Endothelial cell of hepatic sinusoid (primary cell): ENCODE data around the gene CYP4F3.
"Not testable (repeated sequence)": the region's sequence is repeated elsewhere in the genome, so short reads cannot be mapped to it uniquely, and the experiment has no call there.

Source experiments
- in situ Hi-C: cut with HindIII; loops from 2 replicates; pipeline ENCODE4 v1.10.0; 2017; ENCODE audit warnings: low sequenced_read_pairs

CYP4F3 gene

DNA sequence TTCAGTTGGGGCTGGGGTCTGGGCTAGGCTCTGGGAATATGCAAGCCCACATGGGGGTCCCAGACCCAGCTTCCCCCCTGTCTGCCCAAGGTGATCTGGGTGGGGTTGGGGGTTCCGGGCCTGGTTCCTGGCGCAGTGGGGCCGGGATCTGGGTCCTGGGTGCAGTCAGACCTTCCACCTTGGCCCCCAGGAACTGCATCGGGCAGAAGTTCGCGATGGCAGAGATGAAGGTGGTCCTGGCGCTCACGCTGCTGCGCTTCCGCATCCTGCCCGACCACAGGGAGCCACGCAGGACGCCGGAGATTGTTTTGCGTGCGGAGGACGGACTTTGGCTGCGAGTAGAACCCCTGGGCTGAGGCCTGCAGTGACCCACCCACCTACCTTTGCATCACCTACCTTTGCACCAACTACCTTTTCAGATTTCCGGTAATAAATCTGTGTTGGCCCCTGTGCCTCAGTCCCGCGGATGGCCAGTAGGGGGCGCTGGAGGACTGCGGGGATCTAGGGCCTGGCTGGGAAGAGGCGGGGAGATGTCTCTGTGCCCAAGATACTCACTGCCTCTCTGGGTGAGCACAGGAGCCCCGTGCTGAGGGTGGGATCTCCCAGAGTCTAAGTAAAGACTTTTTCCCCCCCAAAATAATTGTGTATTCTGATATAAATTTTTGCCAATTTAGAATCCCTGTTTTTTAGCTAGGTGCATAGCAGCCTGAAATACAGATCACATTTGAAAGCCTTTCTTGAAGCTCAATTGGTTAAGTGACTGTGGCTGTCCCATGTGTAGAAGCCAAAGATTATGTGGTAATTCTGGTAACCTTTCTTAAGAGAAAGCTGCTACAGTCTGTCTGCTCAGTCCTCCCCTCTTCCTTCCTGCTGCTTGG is 11.5 kb upstream of the CYP4F3 start:
- in situ Hi-C loops, result no loop called here

DNA sequence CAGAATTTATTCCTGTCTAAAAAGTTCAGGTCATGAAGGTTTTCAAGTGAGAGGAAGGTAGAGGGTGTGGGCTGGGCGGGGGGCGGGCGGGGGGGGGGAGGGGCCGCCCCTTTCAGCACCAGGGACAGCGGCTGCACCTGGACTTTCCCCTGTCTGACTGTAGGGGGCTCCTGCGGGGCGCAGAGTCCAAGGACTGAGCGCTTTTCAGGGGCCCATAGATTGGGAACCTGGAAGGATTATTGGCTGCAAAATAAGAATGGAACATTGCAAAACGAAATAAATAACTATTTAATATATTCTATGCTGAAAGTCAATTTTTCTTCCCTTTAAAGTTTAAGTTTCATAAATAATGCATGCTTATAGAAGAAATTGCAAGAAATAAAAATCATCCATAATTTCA is 8.9 kb upstream of the CYP4F3 start:
- in situ Hi-C loops, result no loop called here

DNA sequence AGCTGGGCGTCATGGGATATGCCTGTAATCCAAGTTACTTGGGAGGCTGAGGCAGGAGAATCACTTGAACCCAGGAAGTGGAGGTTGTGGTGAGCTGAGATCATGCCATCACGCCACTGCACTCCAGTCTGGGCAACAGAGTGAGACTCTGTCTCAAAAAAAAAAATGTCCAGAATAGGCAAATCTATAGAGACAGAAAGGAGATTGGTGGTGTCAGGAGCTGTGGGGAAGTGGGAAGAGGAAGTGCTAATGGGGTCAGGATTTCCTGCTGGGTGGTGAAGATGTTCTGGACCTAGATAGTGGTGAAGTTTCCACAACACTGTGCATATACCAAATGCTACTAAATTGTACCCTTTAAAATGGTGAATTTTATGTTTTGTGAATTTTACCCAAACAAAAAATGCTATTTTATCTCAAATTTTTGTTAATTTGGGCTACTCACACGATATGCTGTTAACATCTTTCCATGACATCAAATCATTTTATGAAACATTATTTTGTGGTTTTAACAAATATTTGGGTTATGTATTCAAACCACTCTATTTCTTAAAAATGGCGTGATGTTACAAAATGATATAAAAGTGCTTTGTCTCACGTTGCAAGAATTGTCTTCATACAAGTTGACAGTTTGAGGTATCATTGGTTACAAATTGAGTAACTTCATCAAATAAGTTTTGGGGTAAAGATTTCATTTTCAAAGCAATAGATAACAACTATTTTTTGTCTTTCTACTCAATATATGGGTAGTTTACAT is 7.4 kb upstream of the CYP4F3 start:
- in situ Hi-C loops, result no loop called here

DNA sequence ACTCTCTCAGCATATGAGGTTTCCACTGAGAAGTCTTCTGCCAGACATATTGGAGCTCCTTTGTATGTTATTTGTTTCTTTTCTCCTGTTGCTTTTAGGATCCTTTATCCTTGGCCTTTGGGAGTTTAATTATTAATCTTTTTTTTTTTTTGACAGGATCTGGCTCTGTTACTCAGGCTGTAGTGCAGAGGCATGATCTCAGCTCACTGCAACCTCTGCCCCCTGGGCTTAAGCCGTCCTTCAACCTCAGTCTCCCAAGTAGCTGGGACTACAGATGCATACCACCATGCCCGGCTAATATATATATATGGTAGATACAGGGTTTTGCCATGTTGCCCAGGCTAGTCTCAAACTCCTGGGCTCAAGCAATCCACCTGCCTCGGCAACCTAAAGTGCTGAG is 6.6 kb upstream of the CYP4F3 start:
- in situ Hi-C loops, result no loop called here

DNA sequence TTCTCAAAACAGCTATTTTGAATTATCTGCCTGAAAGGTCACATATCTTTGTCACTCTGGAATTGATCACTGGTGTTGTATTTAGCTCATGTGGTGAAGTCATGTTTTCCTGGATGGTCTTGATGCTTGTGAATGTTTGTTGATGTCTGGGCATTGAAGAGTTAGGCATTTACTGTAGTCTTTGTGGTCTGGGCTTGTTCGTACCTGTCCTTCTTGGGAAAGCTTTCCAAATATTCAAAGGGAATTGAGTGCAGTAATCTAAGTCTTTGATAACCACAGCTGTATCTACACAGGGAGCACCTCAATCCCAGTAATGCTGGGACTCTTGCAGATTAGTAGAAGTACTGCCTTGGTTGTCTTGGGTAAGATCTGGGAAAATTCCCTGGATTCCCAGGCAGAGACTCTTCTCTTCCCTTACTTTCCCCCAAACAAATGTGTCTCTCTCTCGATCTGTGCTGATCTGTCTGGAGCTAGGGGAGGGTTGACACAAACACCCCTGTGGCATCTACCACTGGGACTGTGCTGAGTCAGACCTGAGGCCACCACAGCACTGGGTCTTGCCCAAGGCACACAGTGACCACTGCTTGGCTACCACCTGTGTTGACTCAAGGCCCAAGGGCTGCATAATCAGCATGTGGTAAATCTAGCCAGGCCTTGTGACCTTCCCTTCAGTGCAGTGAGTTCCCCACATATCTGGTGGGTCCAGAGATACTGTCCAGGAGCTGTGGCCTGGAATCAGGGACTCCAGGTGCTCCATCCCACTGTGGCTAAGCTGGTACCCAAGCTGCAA is 5.5 kb upstream of the CYP4F3 start:
- in situ Hi-C loops, result no loop called here

DNA sequence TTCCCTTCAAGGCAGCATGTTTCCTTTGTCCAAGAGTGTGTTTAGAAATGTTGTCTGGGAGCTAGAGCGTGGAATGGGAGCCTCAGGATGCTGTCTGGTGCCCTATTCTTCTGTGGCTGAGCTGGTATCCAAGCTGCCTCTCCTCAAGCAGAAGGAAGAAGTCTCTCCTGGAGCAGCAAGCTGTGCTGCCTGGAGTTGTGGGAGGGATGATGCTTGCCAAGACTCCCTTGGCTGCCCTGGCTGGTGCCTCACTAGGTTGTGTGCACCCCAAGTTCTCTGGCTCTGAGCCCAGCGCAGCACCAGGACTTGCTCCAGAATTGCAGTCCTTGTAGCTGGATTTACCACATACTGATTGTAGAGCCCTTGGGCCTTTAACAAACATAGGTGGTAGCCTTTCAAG is 4.7 kb upstream of the CYP4F3 start:
- in situ Hi-C loops, result no loop called here

DNA sequence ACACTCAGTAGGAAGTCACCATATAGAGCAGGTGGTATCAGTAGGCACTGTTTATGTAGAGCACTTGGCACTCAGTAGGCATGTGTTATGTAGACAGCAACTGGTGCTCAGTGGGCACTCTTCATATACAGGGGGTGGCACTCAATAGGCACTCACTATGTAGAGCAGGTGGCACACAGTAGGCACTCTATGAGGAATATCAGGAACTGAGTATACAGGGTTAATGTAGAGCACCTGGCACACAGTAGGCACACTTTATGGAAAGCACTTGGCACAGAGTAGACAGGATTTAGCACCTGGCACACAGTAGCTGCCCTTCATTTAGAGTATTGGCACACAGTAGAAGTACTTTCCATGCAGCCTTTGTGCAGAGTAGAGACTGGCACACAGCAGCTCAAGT is 1.1 kb upstream of the CYP4F3 start:
- in situ Hi-C loops, result no loop called here

DNA sequence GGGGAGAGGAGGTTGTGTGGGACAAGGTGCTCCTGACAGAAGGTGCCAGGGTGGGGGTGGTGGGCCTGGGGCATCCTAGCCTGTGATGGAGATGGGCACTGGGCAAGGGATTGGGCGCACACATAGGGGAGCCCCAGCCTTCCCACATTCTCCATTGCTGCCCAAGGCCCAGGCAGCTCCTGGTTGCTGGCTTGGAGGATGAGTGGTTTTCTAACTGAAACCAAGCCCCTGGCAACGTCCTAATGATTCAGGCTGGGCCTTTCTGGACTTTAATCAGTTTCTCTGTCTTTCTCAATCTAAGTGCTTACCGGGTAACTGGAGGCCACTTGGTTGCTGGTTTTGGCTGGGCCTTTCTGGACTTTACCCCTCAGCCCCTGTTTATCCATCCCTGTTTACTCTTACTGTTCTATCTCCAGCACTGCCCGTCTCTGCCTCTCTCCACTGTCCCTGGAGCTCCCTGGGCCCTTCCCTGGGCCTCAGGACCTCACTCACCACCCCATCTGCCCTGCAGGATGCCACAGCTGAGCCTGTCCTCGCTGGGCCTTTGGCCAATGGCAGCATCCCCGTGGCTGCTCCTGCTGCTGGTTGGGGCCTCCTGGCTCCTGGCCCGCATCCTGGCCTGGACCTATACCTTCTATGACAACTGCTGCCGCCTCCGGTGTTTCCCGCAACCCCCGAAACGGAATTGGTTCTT is 354 bp downstream of the CYP4F3 start:
- in situ Hi-C loops, result loop anchor here (5.0 kb wide), 1 partner anchor 46 kb away; no protein-coding TSS in a partner anchor

DNA sequence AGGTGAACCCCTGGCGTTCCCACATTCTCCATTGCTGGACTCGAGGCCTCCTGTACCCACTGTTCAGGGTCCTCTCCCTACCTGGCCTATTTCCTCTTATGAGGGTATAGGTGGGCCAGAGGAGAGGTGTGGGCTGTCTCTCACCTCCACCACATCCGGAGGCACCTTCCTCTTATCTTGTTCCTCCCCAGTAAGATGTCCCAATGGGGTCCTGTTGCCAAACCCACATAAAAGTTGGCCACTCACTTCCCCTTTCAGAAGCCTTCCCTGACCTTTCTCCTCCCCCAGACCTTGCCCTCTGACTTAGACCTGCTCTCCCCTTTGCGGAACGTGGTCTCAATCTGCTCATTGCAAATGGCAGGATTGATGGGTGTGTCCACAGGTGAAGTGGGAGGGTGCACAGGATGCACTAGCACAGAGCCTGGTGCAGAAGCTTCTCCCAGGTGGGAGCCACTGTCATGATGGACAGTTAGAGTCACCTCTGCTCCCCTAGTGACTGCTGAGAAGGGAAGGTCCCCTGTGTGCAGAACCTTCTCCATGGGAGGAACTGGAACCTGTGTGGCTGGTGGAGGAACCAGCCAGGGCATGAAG is 1.3 kb downstream of the CYP4F3 start:
- in situ Hi-C loops, result loop anchor here (5.0 kb wide), 1 partner anchor 45 kb away; no protein-coding TSS in a partner anchor

DNA sequence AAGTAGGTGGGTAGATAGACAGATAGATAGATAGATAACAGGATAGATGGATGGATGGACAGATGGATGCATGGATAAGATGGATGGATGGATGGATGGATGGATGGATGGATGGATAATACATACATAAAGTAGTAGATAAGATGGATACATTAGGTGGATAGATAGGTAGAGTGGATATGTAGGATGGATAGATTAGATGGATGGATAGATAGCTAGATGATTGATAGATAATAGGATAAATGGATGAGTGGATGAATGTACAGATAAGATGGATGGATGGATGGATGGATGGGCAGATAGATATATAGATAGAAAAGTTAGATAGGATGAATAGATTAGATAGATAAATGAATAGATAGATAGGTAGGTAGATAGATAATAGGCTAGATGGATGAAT is 2.1 kb downstream of the CYP4F3 start:
- in situ Hi-C loops, result loop anchor here (5.0 kb wide), 1 partner anchor 44 kb away; no protein-coding TSS in a partner anchor

DNA sequence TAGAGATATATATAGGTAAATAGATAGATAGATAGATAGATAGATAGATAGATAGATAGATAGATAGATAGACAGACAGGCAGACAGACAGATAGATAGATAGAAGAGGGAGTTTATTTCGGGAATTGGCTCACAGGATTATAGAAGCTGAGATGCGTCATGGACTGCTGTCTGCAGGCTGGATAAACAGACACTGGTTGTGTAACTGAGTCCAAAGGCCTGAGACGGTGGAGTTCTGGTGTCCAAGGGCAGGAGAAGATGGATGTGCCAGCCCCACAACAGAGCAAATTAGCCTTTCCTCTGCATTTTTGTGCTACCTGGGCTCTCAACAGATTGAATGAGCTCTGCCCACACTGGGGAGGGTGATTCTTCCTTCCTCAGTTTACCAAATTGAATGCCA is 2.7 kb downstream of the CYP4F3 start:
- in situ Hi-C loops, result loop anchor here (5.0 kb wide), 1 partner anchor 44 kb away; no protein-coding TSS in a partner anchor

DNA sequence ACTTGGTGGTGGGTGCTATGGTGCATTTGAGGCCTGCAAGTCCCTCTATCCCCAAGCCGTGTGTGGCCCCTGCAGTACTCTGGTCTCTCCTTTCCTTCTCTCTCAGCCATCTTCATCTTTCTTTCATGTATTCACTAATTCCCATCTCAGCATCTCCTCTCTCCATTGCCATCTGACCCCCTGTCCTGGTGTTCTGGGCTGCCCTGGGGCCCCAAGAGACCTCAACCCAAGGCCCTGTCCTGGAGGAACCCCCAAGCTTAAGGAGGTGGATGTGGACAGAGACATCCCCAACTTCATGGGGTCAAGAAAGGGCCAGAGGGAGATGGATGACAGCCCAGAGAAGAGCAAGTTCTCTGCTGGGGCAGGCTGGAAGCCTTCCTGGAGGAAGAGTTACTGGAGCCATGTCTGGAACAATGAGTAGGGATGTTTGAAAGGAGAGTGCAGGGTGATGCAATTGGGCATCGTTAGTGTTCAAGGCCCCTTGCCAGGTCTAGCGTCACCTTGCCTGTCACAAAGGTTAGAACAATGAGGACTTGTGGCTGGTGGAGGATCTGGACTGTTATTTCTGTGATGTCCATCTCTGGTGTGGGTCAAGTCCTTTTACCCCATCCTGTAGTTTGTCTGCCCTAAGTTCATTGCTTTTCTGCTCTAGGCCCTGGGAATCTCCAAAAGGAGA is 3.5 kb downstream of the CYP4F3 start:
- in situ Hi-C loops, result loop anchor here (5.0 kb wide), 1 partner anchor 43 kb away; no protein-coding TSS in a partner anchor

DNA sequence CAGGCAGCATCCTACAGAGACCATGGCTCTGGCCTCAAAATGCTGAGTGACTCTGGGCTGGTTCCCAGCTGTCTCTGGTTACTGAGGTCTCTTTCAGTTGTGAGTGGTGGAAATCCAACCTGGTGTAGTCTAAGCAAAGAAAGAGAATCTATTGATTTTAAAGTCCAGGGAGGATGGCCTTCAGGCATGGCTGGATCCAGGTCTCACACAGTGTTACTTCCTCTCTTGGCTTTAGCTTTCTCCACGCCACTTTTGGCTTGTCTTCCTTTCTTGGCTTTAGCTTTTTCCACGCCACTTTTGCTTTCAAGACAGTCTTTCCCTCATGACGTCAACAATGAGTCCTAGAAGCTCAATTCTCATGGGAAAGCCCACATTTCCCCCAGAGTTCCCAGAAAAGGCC is 4.1 kb downstream of the CYP4F3 start:
- in situ Hi-C loops, result loop anchor here (5.0 kb wide), 1 partner anchor 42 kb away; no protein-coding TSS in a partner anchor

DNA sequence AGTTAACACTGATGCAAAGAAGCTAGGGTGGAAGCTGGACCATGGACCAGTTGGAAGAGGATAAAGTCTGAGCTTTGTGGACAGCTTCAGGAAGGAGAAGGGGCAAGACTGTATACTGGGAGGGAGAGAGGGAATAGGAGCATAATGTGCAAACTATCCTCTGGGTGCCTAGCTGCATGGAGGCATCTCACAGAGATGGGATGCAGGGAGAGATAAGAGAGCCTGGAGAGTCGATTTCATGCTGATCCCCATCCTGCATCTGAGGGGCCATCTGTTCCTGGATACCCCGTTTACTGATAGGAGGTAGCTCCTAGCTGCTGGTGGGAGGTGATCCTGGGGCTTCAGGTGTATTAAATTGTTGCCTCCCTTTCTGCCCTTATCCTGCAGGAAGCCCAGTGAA is 8.8 kb downstream of the CYP4F3 start:
- in situ Hi-C loops, result no loop called here

DNA sequence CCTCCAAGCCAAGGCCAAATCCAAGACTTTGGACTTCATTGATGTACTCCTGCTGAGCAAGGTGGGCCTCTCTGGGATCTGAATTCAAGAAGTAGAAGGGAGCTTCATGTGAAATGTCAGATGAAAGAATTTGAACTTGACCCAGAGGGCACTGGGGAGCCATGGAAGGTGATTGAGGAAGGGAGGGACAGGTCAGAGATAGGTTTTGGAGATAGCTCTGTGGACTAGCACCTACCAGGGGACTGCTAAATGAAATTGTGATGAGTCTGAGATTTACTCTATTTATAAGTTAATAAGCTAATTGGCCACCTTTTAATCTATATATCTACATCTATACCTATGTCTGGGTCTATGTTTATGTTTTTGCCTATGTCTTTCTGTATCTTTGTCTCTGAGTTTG is 9.4 kb downstream of the CYP4F3 start:
- in situ Hi-C loops, result not testable (repeated sequence)

DNA sequence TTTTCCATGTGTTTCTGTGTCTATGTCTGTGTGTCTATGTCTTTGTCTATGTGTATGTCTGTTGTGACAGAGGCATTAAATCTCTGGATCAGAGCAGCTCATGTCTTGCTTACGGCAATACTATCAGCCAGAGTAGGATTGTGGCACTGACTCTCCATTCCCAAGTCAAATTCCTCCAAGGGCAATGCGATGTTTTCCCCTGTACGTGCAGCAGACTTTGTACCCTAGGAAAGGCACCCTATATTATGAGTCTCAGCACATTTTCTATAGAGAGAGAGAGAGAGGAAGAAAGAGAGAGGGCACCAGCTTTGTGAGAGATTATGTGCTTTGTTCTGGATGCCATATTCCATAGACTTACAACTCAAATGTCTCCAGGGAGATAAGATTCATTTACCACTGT is 11.1 kb downstream of the CYP4F3 start:
- in situ Hi-C loops, result no loop called here

DNA sequence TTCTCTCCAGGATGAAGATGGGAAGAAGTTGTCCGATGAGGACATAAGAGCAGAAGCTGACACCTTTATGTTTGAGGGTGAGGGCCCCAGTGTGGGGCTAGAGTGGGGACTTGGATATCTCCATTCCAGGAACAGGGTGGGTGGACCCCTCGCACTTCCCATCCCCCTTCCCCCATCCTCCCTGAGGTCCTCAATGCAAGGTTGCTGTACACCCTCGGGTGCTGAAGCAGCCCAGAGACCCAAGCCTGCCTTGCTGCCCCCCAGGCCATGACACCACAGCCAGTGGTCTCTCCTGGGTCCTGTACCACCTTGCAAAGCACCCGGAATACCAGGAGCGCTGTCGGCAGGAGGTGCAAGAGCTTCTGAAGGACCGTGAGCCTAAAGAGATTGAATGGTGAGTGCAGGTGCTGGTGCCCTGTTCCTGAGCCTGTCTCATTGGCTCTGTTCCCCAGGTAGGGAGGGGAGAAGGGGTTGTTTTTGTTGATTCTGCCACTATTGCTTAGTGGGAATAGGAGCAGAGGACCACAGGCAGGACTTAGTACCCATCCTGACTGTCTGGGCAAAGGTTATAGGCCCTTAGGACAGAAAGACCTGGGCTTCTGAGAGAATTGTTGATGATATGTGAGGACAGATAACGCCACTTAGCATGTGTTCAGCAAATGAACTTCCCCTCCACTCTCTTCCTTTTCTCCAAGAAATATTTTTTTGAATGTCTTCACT is 12.0 kb downstream of the CYP4F3 start:
- in situ Hi-C loops, result no loop called here

DNA sequence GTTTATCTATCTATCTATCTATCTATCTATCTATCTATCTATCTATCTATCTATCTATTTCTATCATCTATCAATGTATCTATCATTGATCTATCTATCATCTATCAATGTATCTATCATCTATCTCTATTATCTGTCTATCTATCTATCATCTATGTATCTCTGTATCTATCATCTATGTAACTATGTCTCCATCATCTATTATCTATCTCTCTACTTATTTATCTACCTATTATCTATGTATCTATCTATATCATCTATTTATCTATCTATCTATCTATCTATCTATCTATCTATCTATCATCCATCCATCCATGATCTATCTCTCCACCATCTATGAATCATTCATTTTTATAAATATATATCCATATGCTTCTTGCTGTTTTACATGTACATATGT is 15.8 kb downstream of the CYP4F3 start:
- in situ Hi-C loops, result no loop called here

DNA sequence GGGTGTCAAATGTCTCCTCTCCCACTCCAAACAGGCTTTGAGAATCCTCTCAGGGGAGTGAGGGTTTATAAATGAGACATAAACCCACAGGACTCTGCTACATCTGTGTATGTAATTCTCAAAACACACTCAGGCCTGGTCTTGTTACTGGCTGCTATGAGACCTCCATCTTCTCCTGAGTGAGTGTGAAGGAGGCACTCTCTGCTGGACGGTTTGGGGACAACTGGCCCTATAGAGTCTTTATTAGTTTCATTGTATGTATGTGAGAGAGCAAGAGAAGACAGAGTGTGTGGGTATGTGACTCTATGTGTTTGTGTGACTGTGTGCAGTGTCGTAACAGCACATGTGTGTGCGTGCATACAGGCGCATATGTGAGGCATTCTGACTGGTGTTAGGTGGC is 22.6 kb downstream of the CYP4F3 start:
- in situ Hi-C loops, result no loop called here
